Progenitor cell of endocrine pancreas (in vitro differentiated cells): ENCODE measurements around the gene GINM1. TPM values are rescaled to one million over a fixed set of nuclear protein-coding genes. Genes with fewer than 3 reads are reported as not detected.
A peak's percentile ranks its signal among the peaks of the same experiment; 100 is the strongest.

Source experiments
- DNase-seq: peaks from one replicate; pipeline ENCODE4 v3.0.0; 2021; ENCODE audit warnings: low spot score; ENCODE audit not compliant: unreplicated experiment
- H3K27ac Mint-ChIP-seq: 2 replicates; pipeline ENCODE4 v1.8.0; 2021; ENCODE audit warnings: mild to moderate bottlenecking, moderate library complexity, mixed read lengths
- H3K27me3 Mint-ChIP-seq: 2 replicates; pipeline ENCODE4 v1.8.0; 2021; ENCODE audit warnings: mixed read lengths
- H3K36me3 Mint-ChIP-seq: 2 replicates; pipeline ENCODE4 v1.8.0; 2022; ENCODE audit warnings: mixed read lengths; ENCODE audit not compliant: insufficient read depth
- H3K4me1 Mint-ChIP-seq: 2 replicates; pipeline ENCODE4 v1.8.0; 2021; ENCODE audit warnings: low read depth, mixed read lengths
- H3K4me3 Mint-ChIP-seq: 2 replicates; pipeline ENCODE4 v1.8.0; 2021; ENCODE audit warnings: low read depth, mild to moderate bottlenecking, moderate library complexity, mixed read lengths
- H3K9me3 Mint-ChIP-seq: 2 replicates; pipeline ENCODE4 v1.8.0; 2021; ENCODE audit warnings: low read depth, mixed read lengths
- long read RNA-seq: library from polyadenylated mRNA; unstranded; transcript quantifications from one replicate; pipeline ENCODE4 v2.0.0, GENCODE V29; 2020
- total RNA-seq: library from RNA; stranded (reverse); gene quantifications from 2 replicates; pipeline ENCODE4 v1.2.1, GENCODE V29; 2021
- TF ChIP-seq, protein P1 (sequence below): fragments of 200-600 bp; sonication (generic); IDR thresholded peaks from one replicate; pipeline ENCODE4 v1.5.0; 2021; ENCODE audit warnings: antibody characterized with exemption, mild to moderate bottlenecking; ENCODE audit not compliant: unreplicated experiment

Gene GINM1, protein sequence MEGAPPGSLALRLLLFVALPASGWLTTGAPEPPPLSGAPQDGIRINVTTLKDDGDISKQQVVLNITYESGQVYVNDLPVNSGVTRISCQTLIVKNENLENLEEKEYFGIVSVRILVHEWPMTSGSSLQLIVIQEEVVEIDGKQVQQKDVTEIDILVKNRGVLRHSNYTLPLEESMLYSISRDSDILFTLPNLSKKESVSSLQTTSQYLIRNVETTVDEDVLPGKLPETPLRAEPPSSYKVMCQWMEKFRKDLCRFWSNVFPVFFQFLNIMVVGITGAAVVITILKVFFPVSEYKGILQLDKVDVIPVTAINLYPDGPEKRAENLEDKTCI
- total RNA-seq, result 25.9 and 26.3 TPM in 2 replicates
- long read RNA-seq, transcript GINM1-201 (8 exons, 2,024 nt), result major isoform, 43 of 48 reads
- long read RNA-seq, partial matches to known transcripts, result 2 of 48 reads
- long read RNA-seq, other reads (novel, unspliced or antisense), result 3 of 48 reads

DNA sequence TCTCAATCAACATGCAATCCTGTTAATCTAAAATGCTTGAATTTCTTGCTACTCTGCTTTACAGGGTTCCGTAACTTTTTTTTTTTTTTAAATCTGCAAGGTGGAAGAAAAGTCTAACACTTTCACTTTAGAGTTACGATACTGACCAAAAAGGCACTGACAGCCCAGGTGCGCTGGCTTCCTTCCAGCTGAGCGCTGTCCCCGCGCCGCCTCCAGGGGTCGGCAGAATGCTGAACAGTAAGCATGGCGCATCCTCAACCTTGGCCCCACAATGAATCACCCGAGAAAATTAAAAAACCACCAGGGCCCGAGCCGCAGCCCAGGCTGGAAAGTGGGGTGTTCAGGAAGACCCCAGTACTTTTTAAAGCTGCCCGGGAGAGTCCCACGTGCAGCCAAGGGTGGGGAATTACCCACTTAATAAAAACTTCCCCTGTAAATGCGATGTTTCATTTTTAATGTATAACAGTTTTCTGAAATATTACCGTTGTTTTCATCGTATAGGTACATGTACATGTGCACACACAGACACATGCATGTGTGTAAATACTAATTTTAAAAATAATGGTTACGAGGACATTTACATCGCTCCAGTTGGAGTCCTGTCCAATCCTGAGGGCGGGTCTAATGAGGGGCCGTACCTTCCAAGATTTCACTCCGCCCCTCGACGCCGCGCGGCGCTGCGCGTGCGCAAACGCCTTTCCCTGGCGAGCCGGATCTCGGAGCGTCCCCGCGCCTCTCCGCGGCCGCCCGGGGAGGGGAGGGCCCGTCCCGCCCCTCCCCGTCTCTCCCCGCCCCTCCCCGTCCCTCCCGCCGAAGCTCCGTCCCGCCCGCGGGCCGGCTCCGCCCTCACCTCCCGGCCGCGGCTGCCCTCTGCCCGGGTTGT lies at the start of gene GINM1:
Gene GINM1 (plus strand): TSS at position 849 of the 883 bp plus-strand sequence. CDS start 40 bp downstream, outside the sequence.
- peak; percentile 93 for DNase-seq
- TF ChIP-seq, protein P1, sequence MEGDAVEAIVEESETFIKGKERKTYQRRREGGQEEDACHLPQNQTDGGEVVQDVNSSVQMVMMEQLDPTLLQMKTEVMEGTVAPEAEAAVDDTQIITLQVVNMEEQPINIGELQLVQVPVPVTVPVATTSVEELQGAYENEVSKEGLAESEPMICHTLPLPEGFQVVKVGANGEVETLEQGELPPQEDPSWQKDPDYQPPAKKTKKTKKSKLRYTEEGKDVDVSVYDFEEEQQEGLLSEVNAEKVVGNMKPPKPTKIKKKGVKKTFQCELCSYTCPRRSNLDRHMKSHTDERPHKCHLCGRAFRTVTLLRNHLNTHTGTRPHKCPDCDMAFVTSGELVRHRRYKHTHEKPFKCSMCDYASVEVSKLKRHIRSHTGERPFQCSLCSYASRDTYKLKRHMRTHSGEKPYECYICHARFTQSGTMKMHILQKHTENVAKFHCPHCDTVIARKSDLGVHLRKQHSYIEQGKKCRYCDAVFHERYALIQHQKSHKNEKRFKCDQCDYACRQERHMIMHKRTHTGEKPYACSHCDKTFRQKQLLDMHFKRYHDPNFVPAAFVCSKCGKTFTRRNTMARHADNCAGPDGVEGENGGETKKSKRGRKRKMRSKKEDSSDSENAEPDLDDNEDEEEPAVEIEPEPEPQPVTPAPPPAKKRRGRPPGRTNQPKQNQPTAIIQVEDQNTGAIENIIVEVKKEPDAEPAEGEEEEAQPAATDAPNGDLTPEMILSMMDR, result peak; percentile 79
- peaks cover 13% of the 10 kb centered on the region for H3K4me1 Mint-ChIP-seq
- H3K36me3 Mint-ChIP-seq, result no peaks in the 10 kb centered on the region
- H3K4me3 Mint-ChIP-seq, result peak within 1 kb of the TSS; percentile 96
- H3K9me3 Mint-ChIP-seq, result no peaks in the 10 kb centered on the region
- H3K27me3 Mint-ChIP-seq, result peaks cover 8% of the 10 kb centered on the region
- peak within 1 kb of the TSS; percentile 99 for H3K27ac Mint-ChIP-seq

DNA sequence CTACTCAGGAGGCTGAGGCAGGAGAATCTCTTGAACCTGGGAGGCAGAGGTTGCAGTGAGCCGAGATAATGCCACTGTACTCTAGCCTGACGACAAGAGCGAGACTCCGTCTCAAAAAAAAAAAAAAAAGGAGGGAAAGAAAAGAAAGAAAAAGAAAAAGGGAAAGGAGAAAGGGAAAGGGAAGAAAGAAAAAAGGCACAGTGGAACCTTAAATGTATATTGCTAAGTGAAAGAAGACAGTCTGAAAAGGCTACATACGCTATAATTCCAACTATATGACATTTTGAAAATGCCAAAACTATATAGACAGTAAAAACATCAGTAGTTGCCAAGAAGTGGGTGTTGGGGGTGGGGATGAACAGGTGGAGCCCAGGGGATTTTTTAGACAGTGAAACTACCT lies 36.5 kb upstream of the GINM1 start:
- Mint-ChIP-seq H3K27me3 (no peaks in the 10 kb centered on the region), H3K36me3 (peaks cover 18% of the 10 kb centered on the region), H3K4me3 (no peak overlapping the region), H3K27ac (no peak overlapping the region), H3K9me3 (no peaks in the 10 kb centered on the region), H3K4me1 (no peaks in the 10 kb centered on the region)
- TF ChIP-seq, protein P1, result no peak
- no peak for DNase-seq

DNA sequence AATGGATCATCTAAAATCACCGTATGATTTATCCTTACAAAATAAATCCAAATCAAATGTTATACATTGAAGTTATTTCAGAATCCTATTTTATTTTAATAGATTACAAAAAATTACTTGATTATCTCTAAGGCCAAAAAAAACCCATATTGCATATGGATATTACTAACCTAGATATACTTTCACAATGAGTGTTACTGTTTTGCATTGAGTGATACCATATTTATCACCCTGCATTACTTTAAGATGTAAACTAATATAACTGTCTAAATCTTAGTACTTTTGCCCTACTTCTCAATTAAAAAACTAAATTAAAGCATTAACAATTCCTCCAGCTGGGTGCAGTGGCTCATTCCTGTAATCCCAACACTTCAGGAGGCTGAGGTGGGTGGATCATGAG lies 31.4 kb upstream of the GINM1 start:
- Mint-ChIP-seq H3K4me1 (no peaks in the 10 kb centered on the region), H3K36me3 (peaks cover 30% of the 10 kb centered on the region), H3K27me3 (no peaks in the 10 kb centered on the region), H3K27ac (no peak overlapping the region), H3K9me3 (no peaks in the 10 kb centered on the region), H3K4me3 (no peak overlapping the region)
- TF ChIP-seq, protein P1, result no peak
- no peak for DNase-seq

DNA sequence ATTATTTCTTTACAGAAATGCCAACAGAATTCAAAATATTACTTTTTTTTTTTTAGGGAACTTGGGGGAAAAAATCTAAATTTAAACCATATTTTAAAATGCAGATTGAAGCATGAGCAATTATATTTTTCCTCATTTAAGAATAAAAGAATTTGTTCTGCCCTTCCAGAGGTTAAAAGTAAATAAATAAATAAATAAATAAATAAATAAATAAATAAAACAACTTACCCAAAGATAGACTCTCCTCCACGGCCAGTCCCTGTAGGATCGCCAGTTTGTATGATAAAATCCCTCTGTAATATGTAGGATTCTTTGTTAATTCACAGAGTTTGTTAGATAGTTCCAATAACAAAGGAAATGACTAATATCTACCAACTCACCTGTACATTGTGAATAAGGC lies 25.0 kb upstream of the GINM1 start:
- Mint-ChIP-seq H3K9me3 (no peaks in the 10 kb centered on the region), H3K4me1 (peaks cover 18% of the 10 kb centered on the region), H3K4me3 (no peak overlapping the region), H3K27ac (no peak overlapping the region), H3K36me3 (peaks cover 15% of the 10 kb centered on the region), H3K27me3 (no peaks in the 10 kb centered on the region)
- TF ChIP-seq, protein P1, result no peak
- DNase-seq, result no peak

DNA sequence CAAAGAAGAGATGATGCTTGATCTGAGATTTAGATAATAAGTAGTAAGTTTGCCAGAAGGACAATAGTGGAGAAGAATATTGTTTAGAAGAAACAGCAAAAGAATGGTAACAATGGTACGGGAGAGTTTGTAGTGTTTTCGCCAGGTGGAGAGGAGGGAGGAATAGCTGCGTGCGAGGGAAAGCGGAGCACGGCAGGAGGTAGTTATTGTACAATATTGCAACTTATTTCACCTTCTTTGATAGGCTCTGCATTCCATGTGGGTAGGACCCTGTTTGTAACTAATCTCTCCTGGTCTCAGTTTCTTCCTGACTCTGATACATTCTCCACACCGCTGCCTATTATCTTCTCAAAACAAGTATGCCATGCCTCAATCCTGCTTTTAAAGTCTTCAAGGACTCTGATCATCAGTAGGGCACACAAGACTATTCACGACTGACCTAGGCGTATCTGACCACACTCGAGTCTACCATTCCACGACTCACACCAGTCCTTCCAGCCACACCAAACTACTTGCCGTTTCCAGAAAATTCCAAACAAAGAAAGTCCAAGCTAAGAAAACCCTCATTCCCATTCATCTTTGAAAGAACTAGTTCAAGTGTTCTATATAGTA lies 21.4 kb upstream of the GINM1 start:
- peak overlapping the region; percentile 99 for H3K27ac Mint-ChIP-seq
- H3K36me3 Mint-ChIP-seq, result peaks cover 2% of the 10 kb centered on the region
- H3K27me3 Mint-ChIP-seq, result peaks cover 12% of the 10 kb centered on the region
- no peak for DNase-seq
- peaks cover 18% of the 10 kb centered on the region for H3K4me1 Mint-ChIP-seq
- H3K4me3 Mint-ChIP-seq, result peak overlapping the region; percentile 92
- H3K9me3 Mint-ChIP-seq, result no peaks in the 10 kb centered on the region
- TF ChIP-seq, protein P1, result no peak
